ENCODE data around the gene TNFAIP8. TPM values are rescaled to one million over a fixed set of nuclear protein-coding genes. Genes with fewer than 3 reads are reported as not detected.

Gene TNFAIP8
- total and polyA plus RNA-seq, 9 of the 15 experiments (the other 6 are each of a cell fraction or from before 2014, with no cell fraction given) = 29.9 to 52.2 (median 44.8) TPM

DNA sequence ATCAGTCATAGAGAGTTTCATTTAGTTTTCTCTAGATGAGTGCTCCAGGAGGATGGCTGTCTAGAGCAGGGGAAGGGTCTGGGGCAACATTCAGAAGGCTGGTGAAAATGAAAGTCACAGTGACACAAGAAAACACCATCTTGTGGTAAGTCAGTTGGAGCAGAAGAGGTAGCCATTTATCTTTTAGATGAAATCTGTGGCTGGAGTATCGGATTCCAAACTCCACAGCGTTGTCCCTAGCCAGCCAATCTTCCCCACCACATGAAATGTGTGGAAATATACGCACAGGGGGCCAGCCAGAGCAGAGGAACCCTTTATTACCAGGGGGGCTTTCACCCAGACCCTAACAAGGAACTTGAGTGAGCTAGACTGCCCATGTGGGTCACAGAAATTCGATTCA is 15.9 kb upstream of the TNFAIP8 start (continued):
- TF ChIP-seq TEAD1 (CRISPR knock-in tag; IDR thresholded peaks at IDR 0.05) = peak in 1 of 2 experiments; percentile 62; a peak in 1 of 4 replicates
- 0 out of 2 replicates have a peak, but pooled peaks have one; percentile 4 for TF ChIP-seq ZNF239 (CRISPR knock-in tag; IDR thresholded peaks at IDR 0.05)
- 0 out of 2 replicates have a peak, but pooled peaks have one; percentile 44 for TF ChIP-seq BCL6 (CRISPR knock-in tag; IDR thresholded peaks at IDR 0.05)
- TF ChIP-seq C11orf30 (IDR thresholded peaks at IDR 0.05; ENCODE audit: low read depth) = peak; percentile 74
- TF ChIP-seq MAFF (IDR thresholded peaks at IDR 0.05; ENCODE audit: low read length) = peak; percentile 2; the same call in 1 of the 2 replicates
- TF ChIP-seq, protein P1, sequence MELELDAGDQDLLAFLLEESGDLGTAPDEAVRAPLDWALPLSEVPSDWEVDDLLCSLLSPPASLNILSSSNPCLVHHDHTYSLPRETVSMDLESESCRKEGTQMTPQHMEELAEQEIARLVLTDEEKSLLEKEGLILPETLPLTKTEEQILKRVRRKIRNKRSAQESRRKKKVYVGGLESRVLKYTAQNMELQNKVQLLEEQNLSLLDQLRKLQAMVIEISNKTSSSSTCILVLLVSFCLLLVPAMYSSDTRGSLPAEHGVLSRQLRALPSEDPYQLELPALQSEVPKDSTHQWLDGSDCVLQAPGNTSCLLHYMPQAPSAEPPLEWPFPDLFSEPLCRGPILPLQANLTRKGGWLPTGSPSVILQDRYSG (tag; conservative IDR thresholded peaks at IDR 0.05; ENCODE audit: low read depth) = peak; percentile 55; the same call in 1 of the 2 replicates
- 0 out of 2 replicates have a peak, but pooled peaks have one; percentile 7 for TF ChIP-seq KLF6 (CRISPR knock-in tag; IDR thresholded peaks at IDR 0.05; ENCODE audit: borderline replicate concordance)
- TF ChIP-seq EP300 (IDR thresholded peaks at IDR 0.05; ENCODE audit: low read length) = peak; percentile 41; the same call in 1 of the 2 replicates
- peak; percentile 33; the same call in 1 of the 2 replicates for TF ChIP-seq ZNF316 (IDR thresholded peaks at IDR 0.05)
- TF ChIP-seq CTBP1 (IDR thresholded peaks at IDR 0.05; ENCODE audit: borderline replicate concordance) = 0 out of 2 replicates have a peak, but pooled peaks have one; percentile 8
- TF ChIP-seq EWSR1 (IDR thresholded peaks at IDR 0.05; ENCODE audit: borderline replicate concordance, low read depth, partially characterized antibody) = no peak
- 0 out of 2 replicates have a peak, but pooled peaks have one; percentile 19 for TF ChIP-seq ZNF175 (CRISPR knock-in tag; IDR thresholded peaks at IDR 0.05; ENCODE audit: low read depth)
- TF ChIP-seq CXXC5 (CRISPR knock-in tag; IDR thresholded peaks at IDR 0.05) = peak; percentile 9; the same call in 1 of the 2 replicates
- TF ChIP-seq FOXJ2 (tag; IDR thresholded peaks at IDR 0.05) = no peak
- peak; percentile 61 for TF ChIP-seq NUFIP1 (IDR thresholded peaks at IDR 0.05; ENCODE audit: partially characterized antibody)
- no peak for TF ChIP-seq ZNF134 (CRISPR knock-in tag; conservative IDR thresholded peaks at IDR 0.05)
- TF ChIP-seq ERF (CRISPR knock-in tag; IDR thresholded peaks at IDR 0.05) = no peak
- no peak for TF ChIP-seq PPARD (CRISPR knock-in tag; IDR thresholded peaks at IDR 0.05)
- peak; percentile 31; the same call in 1 of the 2 replicates for TF ChIP-seq TEAD4 (IDR thresholded peaks at IDR 0.05; ENCODE audit: low read length)
- no peak for TF ChIP-seq TEAD4 (CRISPR knock-in tag; IDR thresholded peaks at IDR 0.05; ENCODE audit: borderline replicate concordance)
- TF ChIP-seq NFE2 (IDR thresholded peaks at IDR 0.05; ENCODE audit: low read depth) = peak; percentile 73
- TF ChIP-seq, protein P2, sequence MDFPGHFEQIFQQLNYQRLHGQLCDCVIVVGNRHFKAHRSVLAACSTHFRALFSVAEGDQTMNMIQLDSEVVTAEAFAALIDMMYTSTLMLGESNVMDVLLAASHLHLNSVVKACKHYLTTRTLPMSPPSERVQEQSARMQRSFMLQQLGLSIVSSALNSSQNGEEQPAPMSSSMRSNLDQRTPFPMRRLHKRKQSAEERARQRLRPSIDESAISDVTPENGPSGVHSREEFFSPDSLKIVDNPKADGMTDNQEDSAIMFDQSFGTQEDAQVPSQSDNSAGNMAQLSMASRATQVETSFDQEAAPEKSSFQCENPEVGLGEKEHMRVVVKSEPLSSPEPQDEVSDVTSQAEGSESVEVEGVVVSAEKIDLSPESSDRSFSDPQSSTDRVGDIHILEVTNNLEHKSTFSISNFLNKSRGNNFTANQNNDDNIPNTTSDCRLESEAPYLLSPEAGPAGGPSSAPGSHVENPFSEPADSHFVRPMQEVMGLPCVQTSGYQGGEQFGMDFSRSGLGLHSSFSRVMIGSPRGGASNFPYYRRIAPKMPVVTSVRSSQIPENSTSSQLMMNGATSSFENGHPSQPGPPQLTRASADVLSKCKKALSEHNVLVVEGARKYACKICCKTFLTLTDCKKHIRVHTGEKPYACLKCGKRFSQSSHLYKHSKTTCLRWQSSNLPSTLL (IDR thresholded peaks at IDR 0.05) = no peak
- TF ChIP-seq ZKSCAN1 (IDR thresholded peaks at IDR 0.05; ENCODE audit: low read depth, low read length) = no peak
- no peak for TF ChIP-seq ZNF133 (CRISPR knock-in tag; IDR thresholded peaks at IDR 0.05)
- TF ChIP-seq, protein P3, sequence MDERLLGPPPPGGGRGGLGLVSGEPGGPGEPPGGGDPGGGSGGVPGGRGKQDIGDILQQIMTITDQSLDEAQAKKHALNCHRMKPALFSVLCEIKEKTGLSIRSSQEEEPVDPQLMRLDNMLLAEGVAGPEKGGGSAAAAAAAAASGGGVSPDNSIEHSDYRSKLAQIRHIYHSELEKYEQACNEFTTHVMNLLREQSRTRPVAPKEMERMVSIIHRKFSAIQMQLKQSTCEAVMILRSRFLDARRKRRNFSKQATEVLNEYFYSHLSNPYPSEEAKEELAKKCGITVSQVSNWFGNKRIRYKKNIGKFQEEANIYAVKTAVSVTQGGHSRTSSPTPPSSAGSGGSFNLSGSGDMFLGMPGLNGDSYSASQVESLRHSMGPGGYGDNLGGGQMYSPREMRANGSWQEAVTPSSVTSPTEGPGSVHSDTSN (CRISPR knock-in tag; IDR thresholded peaks at IDR 0.05; ENCODE audit: low read depth) = no peak
- TF ChIP-seq, protein P3 (tag; conservative IDR thresholded peaks at IDR 0.05; ENCODE audit: low read depth) = 0 out of 2 replicates have a peak, but pooled peaks have one; percentile 38
- peak; percentile 54 for TF ChIP-seq MAFG (tag; conservative IDR thresholded peaks at IDR 0.05)
